Liver (tissue), 9 donors: Measurements from ENCODE around the gene KTN1. TPM values are rescaled to one million over a fixed set of nuclear protein-coding genes. Genes with fewer than 3 reads are reported as not detected.

ENCODE experiments used
- DNase-seq: peaks from one replicate; pipeline ENCODE4 v3.0.0-alpha.2; 2017; ENCODE audit warnings: low spot score
- H3K27ac ChIP-seq, 2 donors: one replicate each; pipeline ENCODE4 v1.7.0; 2013; ENCODE audit warnings: inconsistent platforms in 2 of 2, low read length in 2 of 2, control low read depth in 1 of 2, low read depth in 1 of 2, mild to moderate bottlenecking in 1 of 2
- H3K27me3 ChIP-seq, 4 donors: one replicate each; pipeline versions ENCODE4 v1.6.1 to v1.7.0; 2013; ENCODE audit warnings: low read length in 3 of 4, inconsistent platforms in 1 of 4, mild to moderate bottlenecking in 1 of 4, moderate library complexity in 1 of 4; ENCODE audit not compliant: control insufficient read depth in 4 of 4, insufficient read depth in 4 of 4
- H3K36me3 ChIP-seq, 4 donors: one replicate each; pipeline versions ENCODE4 v1.6.1 to v1.7.0; 2013; ENCODE audit warnings: low read length in 3 of 4, mild to moderate bottlenecking in 3 of 4, low read depth in 1 of 4, moderate library complexity in 1 of 4; ENCODE audit not compliant: control insufficient read depth in 4 of 4, insufficient read depth in 3 of 4
- H3K4me1 ChIP-seq, 4 donors: one replicate each; pipeline versions ENCODE4 v1.6.1 to v1.7.0; 2013; ENCODE audit warnings: low read length in 3 of 4, mild to moderate bottlenecking in 3 of 4, moderate library complexity in 1 of 4; ENCODE audit not compliant: control insufficient read depth in 4 of 4, insufficient read depth in 4 of 4
- H3K4me3 ChIP-seq, 3 donors: one replicate each; pipeline versions ENCODE4 v1.6.1 to v1.7.0; 2013; ENCODE audit warnings: low read length in 3 of 3, control low read depth in 1 of 3, low read depth in 1 of 3, mild to moderate bottlenecking in 1 of 3
- H3K9ac ChIP-seq, 2 donors: one replicate each; pipeline ENCODE4 v1.7.0; 2013; ENCODE audit warnings: low read length in 2 of 2, mild to moderate bottlenecking in 2 of 2, moderate library complexity in 2 of 2, control low read depth in 1 of 2, low read depth in 1 of 2
- H3K9me3 ChIP-seq, 4 donors: one replicate each; pipeline versions ENCODE4 v1.6.1 to v1.7.0; 2013; ENCODE audit warnings: low read length in 3 of 4; ENCODE audit not compliant: control insufficient read depth in 4 of 4
- ATF3 ChIP-seq: IDR thresholded peaks from 2 replicates; pipeline ENCODE4 v1.6.1; 2016; ENCODE audit warnings: antibody characterized with exemption
- EGR1 ChIP-seq, 2 donors: IDR thresholded peaks; 2 replicates each; pipeline ENCODE4 v1.6.1; 2016 to 2018; ENCODE audit warnings: antibody characterized with exemption in 2 of 2, low read depth in 2 of 2
- FOXA1 ChIP-seq: IDR thresholded peaks from 2 replicates; pipeline ENCODE4 v1.6.1; 2016; ENCODE audit warnings: antibody characterized with exemption
- FOXA2 ChIP-seq: IDR thresholded peaks from 2 replicates; pipeline ENCODE4 v1.6.1; 2016; ENCODE audit warnings: antibody characterized with exemption
- GABPA ChIP-seq, 2 donors: IDR thresholded peaks in 1 of 2; conservative IDR thresholded peaks in 1 of 2; 2 replicates each; pipeline ENCODE4 v1.6.1; 2016; ENCODE audit warnings: antibody characterized with exemption in 2 of 2, mild to moderate bottlenecking in 1 of 2, moderate library complexity in 1 of 2
- HNF4A ChIP-seq, 2 donors: conservative IDR thresholded peaks; 2 replicates each; pipeline ENCODE4 v1.6.1; 2016; ENCODE audit warnings: antibody characterized with exemption in 2 of 2, mild to moderate bottlenecking in 2 of 2
- HNF4G ChIP-seq: IDR thresholded peaks from 2 replicates; pipeline ENCODE4 v1.6.1; 2016; ENCODE audit warnings: antibody characterized with exemption
- NR2F2 ChIP-seq: IDR thresholded peaks from 2 replicates; pipeline ENCODE4 v1.6.1; 2016; ENCODE audit warnings: antibody characterized with exemption
- RAD21 ChIP-seq, 2 donors: IDR thresholded peaks; 2 replicates each; pipeline ENCODE4 v1.6.1; 2016; ENCODE audit warnings: antibody characterized with exemption in 2 of 2, mild to moderate bottlenecking in 2 of 2
- REST ChIP-seq: IDR thresholded peaks from 2 replicates; pipeline ENCODE4 v1.6.1; 2016; ENCODE audit warnings: antibody characterized with exemption, mild to moderate bottlenecking
- RXRA ChIP-seq, 2 donors: IDR thresholded peaks; 2 replicates each; pipeline ENCODE4 v1.6.1; 2017 to 2018; ENCODE audit warnings: antibody characterized with exemption in 2 of 2, mild to moderate bottlenecking in 1 of 2
- SP1 ChIP-seq: IDR thresholded peaks from 2 replicates; pipeline ENCODE4 v1.6.1; 2018; ENCODE audit warnings: antibody characterized with exemption, mild to moderate bottlenecking
- TAF1 ChIP-seq: conservative IDR thresholded peaks from 2 replicates; pipeline ENCODE4 v1.6.1; 2016; ENCODE audit warnings: antibody characterized with exemption, mild to moderate bottlenecking
- YY1 ChIP-seq: IDR thresholded peaks from 2 replicates; pipeline ENCODE4 v1.6.1; 2016; ENCODE audit warnings: antibody characterized with exemption, mild to moderate bottlenecking
- WGBS: extraction: QIAGEN DNeasy Blood & Tissue Kit; methylation state at CpG from one replicate; pipeline ENCODE4 v1.1.7; 2013; 5-methylcytosine and 5-hydroxymethylcytosine counted together
- polyA plus RNA-seq, 2 donors: library from polyadenylated mRNA; stranded (reverse) in 1 of 2; unstranded in 1 of 2; fragments of 200-250 nt in 1 of 2; fragments of >200 nt in 1 of 2; fragmentation: Nextera tagmentation in 1 of 2; extraction: Ambion mirVana in 1 of 2; gene quantifications; one replicate each; pipeline versions ENCODE4 v1.2.1 to v1.2.3, GENCODE V29; 2013 to 2015
- total RNA-seq, 2 donors: library from RNA; depleted of rRNA; stranded (reverse); fragments of >200 nt; gene quantifications; one replicate each; pipeline ENCODE4 v1.2.3, GENCODE V29; 2014
- TF ChIP-seq, protein P1 (sequence below): fragments of 150-350 bp; IDR thresholded peaks from 2 replicates; pipeline ENCODE4 v1.5.1; 2017; ENCODE audit warnings: improper control_type of control experiment, low read depth, low read length; ENCODE audit not compliant: missing input control
- TF ChIP-seq, protein P2 (sequence below): IDR thresholded peaks from 2 replicates; pipeline ENCODE4 v1.6.1; 2016; ENCODE audit warnings: antibody characterized with exemption
- donor health status: healthy.
- donor health status: healthy.
- donor health status: healthy.
- donor health status: healthy.
- donor health status: healthy.

Gene KTN1
- total and polyA plus RNA-seq, 4 donors = 34.9 to 141 (median 59.6) TPM

- TF ChIP-seq, protein P1, sequence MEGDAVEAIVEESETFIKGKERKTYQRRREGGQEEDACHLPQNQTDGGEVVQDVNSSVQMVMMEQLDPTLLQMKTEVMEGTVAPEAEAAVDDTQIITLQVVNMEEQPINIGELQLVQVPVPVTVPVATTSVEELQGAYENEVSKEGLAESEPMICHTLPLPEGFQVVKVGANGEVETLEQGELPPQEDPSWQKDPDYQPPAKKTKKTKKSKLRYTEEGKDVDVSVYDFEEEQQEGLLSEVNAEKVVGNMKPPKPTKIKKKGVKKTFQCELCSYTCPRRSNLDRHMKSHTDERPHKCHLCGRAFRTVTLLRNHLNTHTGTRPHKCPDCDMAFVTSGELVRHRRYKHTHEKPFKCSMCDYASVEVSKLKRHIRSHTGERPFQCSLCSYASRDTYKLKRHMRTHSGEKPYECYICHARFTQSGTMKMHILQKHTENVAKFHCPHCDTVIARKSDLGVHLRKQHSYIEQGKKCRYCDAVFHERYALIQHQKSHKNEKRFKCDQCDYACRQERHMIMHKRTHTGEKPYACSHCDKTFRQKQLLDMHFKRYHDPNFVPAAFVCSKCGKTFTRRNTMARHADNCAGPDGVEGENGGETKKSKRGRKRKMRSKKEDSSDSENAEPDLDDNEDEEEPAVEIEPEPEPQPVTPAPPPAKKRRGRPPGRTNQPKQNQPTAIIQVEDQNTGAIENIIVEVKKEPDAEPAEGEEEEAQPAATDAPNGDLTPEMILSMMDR = no peak
- TF ChIP-seq HNF4G (no peak), TAF1 (no peak), ATF3 (no peak), NR2F2 (no peak)
Measured at GRCh38 chr14:55718551-55718950, 138.5 kb downstream of the KTN1 start (continued).

DNA sequence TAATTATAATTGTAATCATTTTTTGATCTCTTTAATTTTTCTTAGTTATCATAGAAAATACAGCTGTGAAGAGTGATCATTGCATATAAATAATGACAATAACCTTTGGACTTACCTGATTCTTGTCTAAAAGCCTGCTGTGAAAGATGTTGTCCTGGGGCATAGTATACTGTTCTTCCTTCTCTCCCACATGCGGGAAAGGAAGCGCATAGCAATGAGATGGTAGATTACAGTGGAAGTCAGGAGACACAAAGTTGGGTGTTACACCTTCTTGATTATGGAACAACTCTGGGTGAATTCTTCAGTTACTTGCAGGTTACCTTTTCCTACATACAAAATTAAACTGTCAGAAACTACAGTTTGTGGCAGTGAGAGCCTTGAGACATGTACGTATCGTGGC lies 140.8 kb downstream of the KTN1 start:
- Histone ChIP-seq H3K27ac (no peak overlapping the region), H3K27me3 (no peaks in the 10 kb centered on the region), H3K4me3 (no peak overlapping the region), H3K9ac (no peak overlapping the region), H3K36me3 (peaks cover 0 to 1% (median 0%) of the 10 kb centered on the region in 4 donors), H3K4me1 (no peaks in the 10 kb centered on the region), H3K9me3 (no peaks in the 10 kb centered on the region)
- 98% methylated on average over 4 of the region's 4 CpGs for WGBS
- DNase-seq = no peak
- TF ChIP-seq TAF1 (no peak), SP1 (no peak), FOXA1 (no peak), HNF4G (no peak)

GRCh38 chr14:55721353-55721752 lies 141.3 kb downstream of the KTN1 start:
- no peak for DNase-seq
- H3K9me3 ChIP-seq = no peaks in the 10 kb centered on the region
- no peaks in the 10 kb centered on the region for H3K27me3 ChIP-seq
- H3K9ac ChIP-seq = no peak overlapping the region
- H3K4me3 ChIP-seq = no peak overlapping the region
- no peak overlapping the region for H3K27ac ChIP-seq
- WGBS = 85% methylated on average over 1 of the region's 1 CpG
- H3K4me1 ChIP-seq = no peaks in the 10 kb centered on the region
- peaks cover 0 to 1% (median 0%) of the 10 kb centered on the region in 4 donors for H3K36me3 ChIP-seq
- no peak for TF ChIP-seq SP1

GRCh38 chr14:55722054-55722453 lies 142.0 kb downstream of the KTN1 start:
- 94% methylated on average over 5 of the region's 5 CpGs for WGBS
- DNase-seq = no peak
- H3K27ac ChIP-seq = no peak overlapping the region
- H3K4me3 ChIP-seq = no peak overlapping the region
- H3K9ac ChIP-seq = no peak overlapping the region
- no peaks in the 10 kb centered on the region for H3K9me3 ChIP-seq
- TF ChIP-seq FOXA2 (no peak), SP1 (no peak), RAD21 (IDR thresholded peaks at IDR 0.05) (no peak), ATF3 (no peak), YY1 (no peak), EGR1 (IDR thresholded peaks at IDR 0.05; ENCODE audit: low read depth in 2 of 2) (no peak), FOXA1 (no peak), TAF1 (no peak), RXRA (IDR thresholded peaks at IDR 0.05) (no peak), HNF4A (conservative IDR thresholded peaks at IDR 0.05) (no peak), REST (no peak), GABPA (IDR thresholded peaks at IDR 0.05 in 1 of 2, conservative IDR thresholded peaks at IDR 0.05 in 1 of 2) (no peak)
- TF ChIP-seq, protein P1 = no peak
- TF ChIP-seq, protein P2, sequence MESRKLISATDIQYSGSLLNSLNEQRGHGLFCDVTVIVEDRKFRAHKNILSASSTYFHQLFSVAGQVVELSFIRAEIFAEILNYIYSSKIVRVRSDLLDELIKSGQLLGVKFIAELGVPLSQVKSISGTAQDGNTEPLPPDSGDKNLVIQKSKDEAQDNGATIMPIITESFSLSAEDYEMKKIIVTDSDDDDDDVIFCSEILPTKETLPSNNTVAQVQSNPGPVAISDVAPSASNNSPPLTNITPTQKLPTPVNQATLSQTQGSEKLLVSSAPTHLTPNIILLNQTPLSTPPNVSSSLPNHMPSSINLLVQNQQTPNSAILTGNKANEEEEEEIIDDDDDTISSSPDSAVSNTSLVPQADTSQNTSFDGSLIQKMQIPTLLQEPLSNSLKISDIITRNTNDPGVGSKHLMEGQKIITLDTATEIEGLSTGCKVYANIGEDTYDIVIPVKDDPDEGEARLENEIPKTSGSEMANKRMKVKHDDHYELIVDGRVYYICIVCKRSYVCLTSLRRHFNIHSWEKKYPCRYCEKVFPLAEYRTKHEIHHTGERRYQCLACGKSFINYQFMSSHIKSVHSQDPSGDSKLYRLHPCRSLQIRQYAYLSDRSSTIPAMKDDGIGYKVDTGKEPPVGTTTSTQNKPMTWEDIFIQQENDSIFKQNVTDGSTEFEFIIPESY = no peak
- no peaks in the 10 kb centered on the region for H3K4me1 ChIP-seq
- peaks cover 0 to 1% (median 0%) of the 10 kb centered on the region in 4 donors for H3K36me3 ChIP-seq
- H3K27me3 ChIP-seq = no peaks in the 10 kb centered on the region
